PC-9 (cell line): ENCODE data around the gene PPP1R2. TPM values are rescaled to one million over a fixed set of nuclear protein-coding genes. Genes with fewer than 3 reads are reported as not detected.
"Not testable (repeated sequence)": the region's sequence is repeated elsewhere in the genome, so short reads cannot be mapped to it uniquely, and the experiment has no call there.

Experiments used
- BruUV-seq: library from RNA; stranded (reverse); fragments of 400-500 nt; replicated peaks from 2 replicates; lab custom pipeline; 2021; lab: Mats Ljungman, UMichigan
- CTCF ChIA-PET: fragments of 300-600 bp; sonication (Branson Sonifier 250); formaldehyde crosslinking; loops from one replicate; lab custom pipeline; 2022; ENCODE audit warnings: antibody characterized with exemption; lab: Charles Lee
- POLR2A ChIA-PET: fragments of 300-600 bp; sonication (Branson Sonifier 250); formaldehyde crosslinking; loops from one replicate; lab custom pipeline; 2022; ENCODE audit warnings: antibody characterized with exemption; ENCODE audit not compliant: unreplicated experiment; lab: Charles Lee
- DNase-seq, 2 experiments: peaks; one replicate each; pipeline versions ENCODE4 v3.0.0 to v3.0.0-alpha.2; 2015 to 2022; ENCODE audit warnings: mixed read lengths in 1 of 2
- H2AFZ ChIP-seq: fragments of 200-600 bp; sonication (generic); 2 replicates; pipeline ENCODE4 v1.8.1; 2017; ENCODE audit warnings: antibody characterized with exemption
- H3F3A ChIP-seq: fragments of 200-600 bp; sonication (generic); 2 replicates; pipeline ENCODE4 v1.8.1; 2017; ENCODE audit warnings: antibody characterized with exemption, mild to moderate bottlenecking, low read depth; ENCODE audit not compliant: insufficient read depth
- H3K27ac ChIP-seq: fragments of 200-600 bp; sonication (generic); 2 replicates; pipeline ENCODE4 v1.6.1; 2016; ENCODE audit warnings: mixed run types
- H3K27me3 ChIP-seq: fragments of 200-600 bp; sonication (generic); 2 replicates; pipeline ENCODE4 v1.6.1; 2016; ENCODE audit warnings: low read depth, mixed run types; ENCODE audit not compliant: insufficient read depth
- H3K36me3 ChIP-seq: fragments of 200-600 bp; sonication (generic); 2 replicates; pipeline ENCODE4 v1.6.1; 2016; ENCODE audit warnings: low read depth, mixed run types
- H3K4me1 ChIP-seq: fragments of 200-600 bp; sonication (generic); replicated peaks from 2 replicates; pipeline ENCODE4 v1.6.1; 2016; ENCODE audit warnings: mixed run types; ENCODE audit not compliant: insufficient read depth
- H3K4me2 ChIP-seq: fragments of 200-600 bp; sonication (generic); 2 replicates; pipeline ENCODE4 v1.6.1; 2017; ENCODE audit warnings: mixed run types
- H3K4me3 ChIP-seq: fragments of 200-600 bp; sonication (generic); 2 replicates; pipeline ENCODE4 v1.6.1; 2016; ENCODE audit warnings: mixed run types
- H3K79me2 ChIP-seq: fragments of 200-600 bp; sonication (generic); 2 replicates; pipeline ENCODE4 v1.6.1; 2017; ENCODE audit warnings: low read depth, mixed run types
- H3K9me2 ChIP-seq: fragments of 200-600 bp; sonication (generic); 2 replicates; pipeline ENCODE4 v1.8.1; 2017; ENCODE audit warnings: mild to moderate bottlenecking; ENCODE audit not compliant: insufficient read depth
- H3K9me3 ChIP-seq: fragments of 200-600 bp; sonication (generic); 2 replicates; pipeline ENCODE4 v1.8.1; 2016; ENCODE audit warnings: low read depth; ENCODE audit not compliant: insufficient read depth
- H4K20me1 ChIP-seq: fragments of 200-600 bp; sonication (generic); 2 replicates; pipeline ENCODE4 v1.8.1; 2017; ENCODE audit not compliant: insufficient read depth
- EZH2 ChIP-seq: fragments of 200-600 bp; sonication (generic); IDR thresholded peaks from 2 replicates; pipeline ENCODE4 v1.8.0; 2017; ENCODE audit warnings: antibody characterized with exemption, low read depth
- intact Hi-C: fragments of 100-400 bp; cut with micrococcal nuclease; formaldehyde crosslinking; loops from one replicate; pipeline ENCODE4 v1.10.0; 2022; ENCODE audit not compliant: unreplicated experiment
- total RNA-seq: library from RNA; stranded (reverse); gene quantifications from 2 replicates; pipeline ENCODE4 v1.2.3, GENCODE V29; 2021
- TF ChIP-seq, protein P1 (sequence below): fragments of 200-600 bp; sonication (generic); conservative IDR thresholded peaks from 2 replicates; pipeline ENCODE4 v1.6.1; 2017; ENCODE audit warnings: mixed run types, antibody characterized with exemption, mild to moderate bottlenecking, moderate library complexity

PPP1R2 gene
- total RNA-seq, 1 experiment from 2014 or later = 49.1 TPM

DNA sequence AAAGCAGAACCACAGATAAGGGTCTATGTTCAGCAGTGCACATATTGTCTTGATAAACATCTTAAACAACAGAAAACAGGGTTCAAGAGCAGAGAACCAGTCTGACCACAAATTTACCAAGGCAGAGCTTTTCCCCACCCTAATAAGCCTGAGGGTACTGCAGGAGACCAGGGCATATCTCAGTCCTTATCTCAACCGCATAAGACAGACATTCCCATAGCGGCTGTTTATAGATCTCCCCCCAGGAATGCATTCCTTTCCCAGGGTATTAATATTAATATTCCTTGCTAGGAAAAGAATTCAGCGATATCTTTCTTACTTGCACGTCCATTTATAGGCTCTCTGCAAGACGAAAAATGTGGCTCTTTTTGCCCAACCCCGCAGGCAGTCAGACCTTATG is 46.7 kb upstream of the PPP1R2 start:
- H3K9me2 ChIP-seq, POLR2A ChIA-PET, H3K4me3 ChIP-seq, H3K36me3 ChIP-seq, intact Hi-C loops, H3K27ac ChIP-seq, H3K4me2 ChIP-seq, H3K4me1 ChIP-seq, H3K79me2 ChIP-seq, BruUV-seq, H3F3A ChIP-seq, H2AFZ ChIP-seq, CTCF ChIA-PET, H3K9me3 ChIP-seq, H4K20me1 ChIP-seq: not testable (repeated sequence)
- peak in 1 of 2 experiments; percentile 36 for DNase-seq
- H3K27me3 ChIP-seq = peaks cover 19% of the 10 kb centered on the region

DNA sequence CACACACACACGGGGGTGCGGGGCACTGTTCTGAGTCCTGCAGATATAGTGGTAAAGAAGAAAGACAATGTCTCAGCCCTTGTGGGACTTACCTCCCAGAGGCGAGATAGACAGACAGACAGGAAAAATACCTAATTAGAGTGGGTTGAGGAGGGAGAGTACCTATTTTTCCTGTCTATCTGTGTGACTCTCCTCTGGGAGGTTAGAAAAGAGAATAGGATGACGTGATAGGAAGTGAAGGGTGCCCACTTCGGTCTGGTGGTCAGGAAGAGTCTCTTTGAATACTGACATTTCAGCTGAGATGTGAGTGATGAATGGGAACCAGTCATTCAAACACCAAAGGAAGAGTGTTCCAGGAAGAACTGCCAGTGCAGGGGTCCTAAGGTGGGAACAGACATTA is 44.7 kb upstream of the PPP1R2 start:
- no peak overlapping the region for H3K27ac ChIP-seq
- no peak for TF ChIP-seq EZH2
- TF ChIP-seq, protein P1, sequence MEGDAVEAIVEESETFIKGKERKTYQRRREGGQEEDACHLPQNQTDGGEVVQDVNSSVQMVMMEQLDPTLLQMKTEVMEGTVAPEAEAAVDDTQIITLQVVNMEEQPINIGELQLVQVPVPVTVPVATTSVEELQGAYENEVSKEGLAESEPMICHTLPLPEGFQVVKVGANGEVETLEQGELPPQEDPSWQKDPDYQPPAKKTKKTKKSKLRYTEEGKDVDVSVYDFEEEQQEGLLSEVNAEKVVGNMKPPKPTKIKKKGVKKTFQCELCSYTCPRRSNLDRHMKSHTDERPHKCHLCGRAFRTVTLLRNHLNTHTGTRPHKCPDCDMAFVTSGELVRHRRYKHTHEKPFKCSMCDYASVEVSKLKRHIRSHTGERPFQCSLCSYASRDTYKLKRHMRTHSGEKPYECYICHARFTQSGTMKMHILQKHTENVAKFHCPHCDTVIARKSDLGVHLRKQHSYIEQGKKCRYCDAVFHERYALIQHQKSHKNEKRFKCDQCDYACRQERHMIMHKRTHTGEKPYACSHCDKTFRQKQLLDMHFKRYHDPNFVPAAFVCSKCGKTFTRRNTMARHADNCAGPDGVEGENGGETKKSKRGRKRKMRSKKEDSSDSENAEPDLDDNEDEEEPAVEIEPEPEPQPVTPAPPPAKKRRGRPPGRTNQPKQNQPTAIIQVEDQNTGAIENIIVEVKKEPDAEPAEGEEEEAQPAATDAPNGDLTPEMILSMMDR = no peak
- peaks cover 19% of the 10 kb centered on the region for H3K27me3 ChIP-seq
- ChIA-PET CTCF (no interaction called here), POLR2A (no interaction called here)
- no peak for DNase-seq
- BruUV-seq = no TSS peak
- H3K9me2 ChIP-seq = no peaks in the 10 kb centered on the region
- no peak overlapping the region for H2AFZ ChIP-seq
- H3K4me1 ChIP-seq = peaks cover 20% of the 10 kb centered on the region; the same call in 1 of the 2 replicates
- no peak overlapping the region for H3K4me3 ChIP-seq
- H4K20me1 ChIP-seq = no peaks in the 10 kb centered on the region
- H3K36me3 ChIP-seq = no peaks in the 10 kb centered on the region
- no peaks in the 10 kb centered on the region; the same call in 1 of the 2 replicates for H3F3A ChIP-seq
- H3K79me2 ChIP-seq = no peaks in the 10 kb centered on the region
- intact Hi-C loops = no loop called here
- H3K4me2 ChIP-seq = no peak overlapping the region
- H3K9me3 ChIP-seq = peaks cover 4% of the 10 kb centered on the region; the same call in 1 of the 2 replicates

DNA sequence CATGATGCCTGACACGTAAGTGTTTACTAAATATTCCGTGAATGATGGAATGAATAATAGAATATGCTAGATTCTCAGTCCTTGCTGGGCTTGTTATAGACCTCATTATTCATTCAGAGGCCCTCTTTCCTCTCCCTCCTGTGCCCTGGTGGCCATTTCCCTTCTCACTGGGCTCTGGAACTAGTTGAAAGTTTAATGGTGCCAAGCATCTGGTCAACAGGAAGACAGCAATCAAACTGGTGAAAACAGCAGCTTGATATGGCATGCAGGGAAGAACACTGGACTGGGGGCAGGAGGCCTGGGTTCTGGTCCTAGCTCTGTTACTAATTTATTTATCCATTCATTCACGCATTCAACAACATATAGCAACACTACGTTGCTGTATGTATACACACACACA is 44.3 kb upstream of the PPP1R2 start:
- no peaks in the 10 kb centered on the region; the same call in 1 of the 2 replicates for H3F3A ChIP-seq
- no peaks in the 10 kb centered on the region for H3K36me3 ChIP-seq
- no peak overlapping the region for H2AFZ ChIP-seq
- no peaks in the 10 kb centered on the region for H4K20me1 ChIP-seq
- H3K9me2 ChIP-seq = no peaks in the 10 kb centered on the region
- CTCF ChIA-PET = no interaction called here
- peaks cover 20% of the 10 kb centered on the region; the same call in 1 of the 2 replicates for H3K4me1 ChIP-seq
- H3K27ac ChIP-seq = no peak overlapping the region
- TF ChIP-seq, protein P1 = no peak
- intact Hi-C loops = no loop called here
- no peaks in the 10 kb centered on the region for H3K79me2 ChIP-seq
- peaks cover 19% of the 10 kb centered on the region for H3K27me3 ChIP-seq
- no peak overlapping the region for H3K4me3 ChIP-seq
- peak in 1 of 2 experiments; percentile 30 for DNase-seq
- BruUV-seq = no TSS peak
- H3K4me2 ChIP-seq = no peak overlapping the region
- POLR2A ChIA-PET = no interaction called here
- H3K9me3 ChIP-seq = peaks cover 1% of the 10 kb centered on the region; the same call in 1 of the 2 replicates

DNA sequence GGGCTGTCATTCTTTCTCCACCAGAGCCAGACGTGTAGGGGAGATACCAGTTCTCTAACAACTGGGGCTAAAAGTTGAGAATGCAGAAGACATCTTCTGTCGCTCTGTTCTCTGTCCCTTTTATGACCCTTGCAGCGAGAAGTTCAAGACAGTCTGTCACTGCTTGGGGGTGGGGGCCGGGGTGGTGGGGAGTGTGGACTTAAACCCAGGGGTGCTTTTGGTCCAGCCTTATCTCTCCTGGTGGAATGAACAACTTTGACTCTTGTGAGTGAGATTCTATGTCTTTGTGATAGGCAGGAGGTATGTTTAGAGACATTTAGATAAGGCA is 41.4 kb upstream of the PPP1R2 start:
- no peaks in the 10 kb centered on the region for H3K9me3 ChIP-seq
- H3F3A ChIP-seq = no peaks in the 10 kb centered on the region; the same call in 1 of the 2 replicates
- ChIA-PET CTCF (interaction anchor here (0.6 to 0.7 kb wide), 2 partner anchors 25 to 185 kb away, joined by 3 to 5 read pairs; no protein-coding TSS in a partner anchor), POLR2A (interaction anchor here (0.7 kb wide), 1 partner anchor 51 kb away, joined by 5 read pairs; no protein-coding TSS in a partner anchor)
- intact Hi-C loops = no loop called here
- H3K4me1 ChIP-seq = peaks cover 15% of the 10 kb centered on the region; the same call in 1 of the 2 replicates
- no peak for DNase-seq
- H3K36me3 ChIP-seq = no peaks in the 10 kb centered on the region
- H3K4me3 ChIP-seq = no peak overlapping the region
- H3K27me3 ChIP-seq = peaks cover 19% of the 10 kb centered on the region
- H4K20me1 ChIP-seq = no peaks in the 10 kb centered on the region
- TF ChIP-seq, protein P1 = no peak
- TF ChIP-seq EZH2 = no peak
- H2AFZ ChIP-seq = no peak overlapping the region
- H3K27ac ChIP-seq = no peak overlapping the region
- H3K79me2 ChIP-seq = no peaks in the 10 kb centered on the region
- BruUV-seq = no TSS peak
- H3K4me2 ChIP-seq = no peak overlapping the region
- no peaks in the 10 kb centered on the region for H3K9me2 ChIP-seq
